ENCODE results near the gene CHST12.

DNA sequence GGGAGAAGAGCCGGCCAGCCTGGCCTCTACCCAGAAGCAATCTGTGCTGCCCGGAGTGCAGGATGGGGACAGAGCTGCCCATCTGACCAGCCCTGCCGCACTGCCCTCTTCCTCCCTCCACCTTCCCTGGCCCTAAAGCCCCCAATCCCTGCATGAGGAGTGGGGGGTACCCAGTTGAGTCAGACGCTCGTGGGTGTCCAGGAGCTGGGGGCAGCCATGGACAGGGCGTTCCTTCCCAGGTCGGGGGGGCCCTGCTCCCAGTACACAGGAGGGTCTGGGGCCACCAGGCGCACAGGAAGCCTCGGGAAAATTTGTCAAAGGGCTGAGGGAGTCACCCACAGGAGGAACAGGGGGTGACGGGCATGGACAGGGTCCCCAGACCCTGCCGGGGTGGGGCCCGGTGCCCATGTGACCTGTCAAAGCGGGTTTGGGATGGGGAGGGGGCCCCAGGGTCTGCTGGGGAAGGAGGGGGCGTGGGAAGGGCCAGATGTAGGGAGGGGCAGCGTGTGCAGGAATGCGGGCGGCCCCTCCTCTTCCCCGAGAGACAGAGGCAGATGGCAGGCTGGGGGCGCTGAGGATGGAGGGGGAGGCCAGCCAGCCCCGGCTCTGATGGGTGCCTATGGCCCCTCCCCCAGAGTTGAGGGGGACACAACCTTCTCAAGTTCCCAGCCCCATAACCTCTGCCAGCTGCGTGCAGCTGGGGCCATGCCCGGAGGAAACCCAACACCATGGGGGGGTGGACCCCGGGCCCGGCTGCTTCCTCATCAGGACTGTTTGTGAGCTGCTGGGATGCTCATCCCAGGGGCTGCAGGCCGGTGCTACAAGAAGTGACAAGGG, 94.3 kb downstream of the CHST12 start:
- TF ChIP-seq CTCF (IDR thresholded peaks at IDR 0.05) (no peak), POLR2A (IDR thresholded peaks at IDR 0.05) (no peak)
